Omental fat pad (tissue), 4 donors: ENCODE results near the gene EIF5. TPM values are rescaled to one million over a fixed set of nuclear protein-coding genes. Genes with fewer than 3 reads are reported as not detected.
A peak's percentile ranks its signal among the peaks of the same experiment; 100 is the strongest.

Experiments used
- ATAC-seq: fragments of 150-250 bp; one replicate; pipeline ENCODE4 v1.9.1; 2016; ENCODE audit warnings: mild to moderate bottlenecking, moderate library complexity; ENCODE audit not compliant: low FRiP score
- DNase-seq: peaks from one replicate; pipeline ENCODE4 v3.0.0-alpha.2; 2019; ENCODE audit warnings: low spot score
- CTCF ChIP-seq, 3 donors: fragments of 450-650 bp; IDR thresholded peaks; one replicate each; pipeline ENCODE4 v1.5.1; 2016 to 2017; ENCODE audit warnings: antibody characterized with exemption in 3 of 3, mild to moderate bottlenecking in 3 of 3, moderate library complexity in 2 of 3
- total RNA-seq, 4 donors: library from RNA; depleted of rRNA; stranded (reverse); fragments of >200 nt; gene quantifications; one replicate each; pipeline ENCODE4 v1.1.0, GENCODE V29; 2016

Gene EIF5
- total RNA-seq, 4 donors from 2014 or later, result 157 to 399 (median 292) TPM

DNA sequence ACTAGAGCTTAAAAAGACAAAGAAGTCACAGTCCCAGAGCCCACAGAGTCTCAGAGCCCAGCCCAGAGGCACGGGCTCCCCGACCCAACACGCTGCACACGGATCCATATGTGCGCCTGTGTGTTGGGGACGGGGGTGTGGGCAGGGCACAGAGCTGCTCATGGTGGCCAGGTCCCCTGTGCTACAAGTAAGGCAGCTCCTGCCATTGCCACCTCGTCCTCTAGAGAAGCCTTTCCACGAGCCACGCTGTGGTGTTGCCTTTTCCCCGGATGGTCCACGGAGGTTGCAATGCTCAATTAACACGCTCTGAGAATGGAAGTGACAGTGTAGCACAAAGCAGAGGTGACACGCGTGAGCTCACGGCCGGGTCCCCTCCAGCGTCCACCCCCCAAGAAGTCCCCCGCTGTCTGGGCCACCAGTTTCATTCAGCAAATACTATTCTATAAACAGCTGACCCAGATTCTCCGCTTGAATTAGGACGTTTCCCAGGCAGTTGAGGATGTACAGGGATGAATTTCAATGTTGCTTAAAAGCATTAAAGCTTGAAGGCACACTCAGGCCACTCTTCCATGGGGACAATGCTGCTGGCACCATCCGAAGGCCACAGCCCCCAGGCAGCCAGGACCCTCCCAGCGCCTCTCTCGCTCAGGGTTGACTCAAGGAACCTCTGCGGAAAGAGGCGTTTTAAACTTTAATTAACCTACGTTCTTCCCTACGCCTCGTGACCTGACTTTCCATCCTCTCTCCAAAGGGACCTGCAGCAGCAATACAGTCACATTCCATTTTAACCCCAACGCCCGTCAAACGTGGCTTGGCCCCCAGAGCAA lies 22.7 kb upstream of the EIF5 start:
- ATAC-seq (no peak), DNase-seq (no peak)
- no peak for TF ChIP-seq CTCF (IDR thresholded peaks at IDR 0.05)

GRCh38 chr14:103312006-103312635 lies 21.9 kb upstream of the EIF5 start:
- no peak for ATAC-seq
- DNase-seq, result no peak
- no peak for TF ChIP-seq CTCF (IDR thresholded peaks at IDR 0.05)

- DNase-seq (no peak), ATAC-seq (no peak)
- no peak for TF ChIP-seq CTCF (IDR thresholded peaks at IDR 0.05)
Observed at GRCh38 chr14:103313704-103314103, 20.3 kb upstream of the EIF5 start.

GRCh38 chr14:103314496-103315277 lies 19.4 kb upstream of the EIF5 start:
- TF ChIP-seq CTCF (IDR thresholded peaks at IDR 0.05), result no peak
- ATAC-seq, result no peak
- DNase-seq, result no peak

GRCh38 chr14:103315351-103315911 lies 18.6 kb upstream of the EIF5 start:
- no peak for TF ChIP-seq CTCF (IDR thresholded peaks at IDR 0.05)
- DNase-seq (no peak), ATAC-seq (peak; percentile 72)

- no peak for TF ChIP-seq CTCF (IDR thresholded peaks at IDR 0.05)
- ATAC-seq (no peak), DNase-seq (no peak)
Observed at GRCh38 chr14:103315941-103316340, 18.1 kb upstream of the EIF5 start.
